Sigmoid colon (tissue), 7 donors: ENCODE data around the gene NGFR. TPM values are rescaled to one million over a fixed set of nuclear protein-coding genes. Genes with fewer than 3 reads are reported as not detected.

ENCODE experiments used
- DNase-seq: peaks from one replicate; pipeline ENCODE4 v3.0.0-alpha.2; 2019
- H3K27ac ChIP-seq, 4 donors: fragments of 200-600 bp; sonication (generic); one replicate each; pipeline ENCODE4 v1.5.1; 2016 to 2019; ENCODE audit warnings: mild to moderate bottlenecking in 1 of 4
- H3K27me3 ChIP-seq, 3 donors: fragments of 200-600 bp; sonication (generic); one replicate each; pipeline ENCODE4 v1.5.1; 2019; ENCODE audit warnings: mild to moderate bottlenecking in 1 of 3
- H3K36me3 ChIP-seq, 4 donors: fragments of 200-600 bp; sonication (generic); one replicate each; pipeline ENCODE4 v1.5.1; 2016 to 2019
- H3K4me1 ChIP-seq, 4 donors: fragments of 200-600 bp; sonication (generic); one replicate each; pipeline ENCODE4 v1.5.1; 2017 to 2019
- H3K4me3 ChIP-seq, 4 donors: fragments of 200-600 bp; sonication (generic); one replicate each; pipeline ENCODE4 v1.5.1; 2017 to 2019; ENCODE audit warnings: mild to moderate bottlenecking in 2 of 4, moderate library complexity in 1 of 4
- H3K9me3 ChIP-seq, 4 donors: fragments of 200-600 bp in 3 of 4; sonication (generic) in 3 of 4; one replicate each; pipeline versions ENCODE4 v1.5.1 to v1.6.1; 2013 to 2019
- CTCF ChIP-seq, 4 experiments: fragments of 450-650 bp in 3 of 4; fragments of 200-600 bp in 1 of 4; IDR thresholded peaks; one replicate each; pipeline ENCODE4 v1.5.1; 2016 to 2019; ENCODE audit warnings: antibody characterized with exemption in 4 of 4, mild to moderate bottlenecking in 3 of 4, moderate library complexity in 2 of 4
- EP300 ChIP-seq, 4 donors: sonication (generic); formaldehyde crosslinking; IDR thresholded peaks; one replicate each; pipeline ENCODE4 v1.6.1; 2017; ENCODE audit warnings: antibody characterized with exemption in 4 of 4
- POLR2A ChIP-seq, 2 donors: fragments of 450-650 bp; IDR thresholded peaks; one replicate each; pipeline ENCODE4 v1.6.1; 2016; ENCODE audit warnings: antibody characterized with exemption in 2 of 2, mild to moderate bottlenecking in 2 of 2, moderate library complexity in 2 of 2
- POLR2AphosphoS5 ChIP-seq, 4 donors: sonication (generic); formaldehyde crosslinking; IDR thresholded peaks; one replicate each; pipeline ENCODE4 v1.6.1; 2017; ENCODE audit warnings: antibody characterized with exemption in 4 of 4
- WGBS, 2 donors: extraction: QIAGEN DNeasy Blood & Tissue Kit; methylation state at CpG; one replicate each; pipeline ENCODE4 v1.1.7; 2013; 5-methylcytosine and 5-hydroxymethylcytosine counted together
- intact Hi-C: fragments of 100-400 bp; cut with DNase I; formaldehyde crosslinking; loops from one replicate; pipeline ENCODE4 v1.15.1; 2023
- polyA plus RNA-seq, 3 donors: library from polyadenylated mRNA; stranded (reverse); fragments of 200-250 nt; gene quantifications; one replicate each; pipeline ENCODE4 v1.2.3, GENCODE V29; 2013
- total RNA-seq, 4 donors: library from RNA; depleted of rRNA; stranded (reverse); fragments of >200 nt; gene quantifications; one replicate each; pipeline ENCODE4 v1.1.0, GENCODE V29; 2016
- donor health status: healthy with polysubstance abuse.
- donor health status: Bipolar disorder and iron deficiency.
- donor health status: healthy.

The NGFR gene
- total and polyA plus RNA-seq, 7 donors = 0.46 to 15.2 (median 6.9) TPM

- 5 to 9% methylated on average over 13 of the region's 13 CpGs for WGBS, 2 donors
- Histone ChIP-seq H3K36me3 (no peaks in the 10 kb centered on the region), H3K27me3 (peaks cover 2 to 26% (median 8%) of the 10 kb centered on the region in 3 donors), H3K9me3 (no peaks in the 10 kb centered on the region), H3K27ac (peak overlapping the region in 2 of 4 donors; percentile 53 to 68), H3K4me1 (peaks cover 4 to 38% (median 37%) of the 10 kb centered on the region in 4 donors), H3K4me3 (peak overlapping the region; percentile 40 to 58 (median 50))
- no peak for DNase-seq
- TF ChIP-seq POLR2A (IDR thresholded peaks at IDR 0.05) (no peak), EP300 (IDR thresholded peaks at IDR 0.05) (no peak), CTCF (IDR thresholded peaks at IDR 0.05) (no peak), POLR2AphosphoS5 (IDR thresholded peaks at IDR 0.05) (no peak)
- intact Hi-C loops = loop anchor here (1.0 to 10.0 kb wide), 6 partner anchors 18 to 198 kb away; no protein-coding TSS in a partner anchor
Measured at GRCh38 chr17:49496867-49497147, 1.7 kb downstream of the NGFR start.

GRCh38 chr17:49497148-49498028 lies 2.3 kb downstream of the NGFR start:
- Histone ChIP-seq H3K4me1 (peaks cover 4 to 38% (median 37%) of the 10 kb centered on the region in 4 donors), H3K4me3 (peak overlapping the region; percentile 40 to 58 (median 50)), H3K27me3 (peaks cover 2 to 28% (median 8%) of the 10 kb centered on the region in 3 donors), H3K36me3 (no peaks in the 10 kb centered on the region), H3K27ac (peak overlapping the region; percentile 28 to 68 (median 49)), H3K9me3 (no peaks in the 10 kb centered on the region)
- TF ChIP-seq EP300 (IDR thresholded peaks at IDR 0.05) = no peak
- TF ChIP-seq POLR2A (IDR thresholded peaks at IDR 0.05) = no peak
- TF ChIP-seq CTCF (IDR thresholded peaks at IDR 0.05) = no peak
- peak in 3 of 4 donors; percentile 35 to 60 (median 46) for TF ChIP-seq POLR2AphosphoS5 (IDR thresholded peaks at IDR 0.05)
- intact Hi-C loops = loop anchor here (5.0 to 10.0 kb wide), 2 partner anchors 80 to 197 kb away; no protein-coding TSS in a partner anchor
- DNase-seq = peak; percentile 91
- 2 to 3% methylated on average over 75 of the region's 75 CpGs for WGBS, 2 donors

- H3K4me1 ChIP-seq = peaks cover 4 to 38% (median 37%) of the 10 kb centered on the region in 4 donors
- no peaks in the 10 kb centered on the region for H3K9me3 ChIP-seq
- H3K4me3 ChIP-seq = peak overlapping the region in 3 of 4 donors; percentile 46 to 58 (median 55)
- intact Hi-C loops = loop anchor here (5.0 to 10.0 kb wide), 2 partner anchors 81 to 197 kb away; no protein-coding TSS in a partner anchor
- H3K27me3 ChIP-seq = peaks cover 2 to 28% (median 8%) of the 10 kb centered on the region in 3 donors
- no peaks in the 10 kb centered on the region for H3K36me3 ChIP-seq
- TF ChIP-seq POLR2AphosphoS5 (IDR thresholded peaks at IDR 0.05) (no peak), CTCF (IDR thresholded peaks at IDR 0.05) (no peak), EP300 (IDR thresholded peaks at IDR 0.05) (no peak), POLR2A (IDR thresholded peaks at IDR 0.05) (no peak)
- 24 to 26% methylated on average over 12 of the region's 12 CpGs for WGBS, 2 donors
- DNase-seq = no peak
- H3K27ac ChIP-seq = peak overlapping the region in 2 of 4 donors; percentile 45 to 68
Measured at GRCh38 chr17:49498029-49498615, 3.0 kb downstream of the NGFR start.

- H3K36me3 ChIP-seq = no peaks in the 10 kb centered on the region
- H3K4me1 ChIP-seq = peaks cover 4 to 21% (median 18%) of the 10 kb centered on the region in 4 donors
- no peaks in the 10 kb centered on the region for H3K9me3 ChIP-seq
- 64 to 70% methylated on average over 3 of the region's 3 CpGs for WGBS, 2 donors
- no peak overlapping the region for H3K27ac ChIP-seq
- TF ChIP-seq EP300 (IDR thresholded peaks at IDR 0.05) (no peak), CTCF (IDR thresholded peaks at IDR 0.05) (no peak), POLR2AphosphoS5 (IDR thresholded peaks at IDR 0.05) (no peak), POLR2A (IDR thresholded peaks at IDR 0.05) (no peak)
- H3K4me3 ChIP-seq = no peak overlapping the region
- no peak for DNase-seq
- H3K27me3 ChIP-seq = peaks cover 2 to 28% (median 8%) of the 10 kb centered on the region in 3 donors
- intact Hi-C loops = no loop called here
Measured at GRCh38 chr17:49501496-49501895, 6.4 kb downstream of the NGFR start.
